Adrenal gland (tissue), 12 donors: ENCODE data around the gene B4GAT1. TPM values are rescaled to one million over a fixed set of nuclear protein-coding genes. Genes with fewer than 3 reads are reported as not detected.

ENCODE experiments used
- DNase-seq, 7 donors: peaks; one replicate each; pipeline ENCODE4 v3.0.0-alpha.2; 2019 to 2020
- H3K27ac ChIP-seq, 5 donors: fragments of 200-600 bp; sonication (generic) in 4 of 5; 1 replicate in 3 of 5; 2 replicates in 2 of 5; pipeline versions ENCODE4 v1.5.1 to v1.8.0; 2016 to 2020; ENCODE audit warnings: mild to moderate bottlenecking in 1 of 5
- H3K27me3 ChIP-seq: fragments of 200-600 bp; 2 replicates; pipeline ENCODE4 v1.8.0; 2021
- H3K36me3 ChIP-seq, 2 donors: fragments of 200-600 bp; replicated peaks in 1 of 2; 1 replicate in 1 of 2; 2 replicates in 1 of 2; pipeline versions ENCODE4 v1.5.1 to v1.8.0; 2018 to 2022
- H3K4me1 ChIP-seq, 2 donors: fragments of 200-600 bp; replicated peaks in 1 of 2; 1 replicate in 1 of 2; 2 replicates in 1 of 2; pipeline versions ENCODE4 v1.5.1 to v1.8.0; 2018 to 2021
- H3K4me3 ChIP-seq, 4 donors: fragments of 200-600 bp; sonication (generic) in 3 of 4; one replicate each; pipeline ENCODE4 v1.5.1; 2016 to 2018
- H3K9me3 ChIP-seq, 3 donors: fragments of 200-600 bp; sonication (generic) in 1 of 3; replicated peaks in 1 of 3; 1 replicate in 2 of 3; 2 replicates in 1 of 3; pipeline versions ENCODE4 v1.5.1 to v1.8.0; 2016 to 2021
- POLR2A ChIP-seq, 2 donors: fragments of 450-650 bp; IDR thresholded peaks; one replicate each; pipeline ENCODE4 v1.6.1; 2017; ENCODE audit warnings: antibody characterized with exemption in 2 of 2, mild to moderate bottlenecking in 2 of 2, moderate library complexity in 1 of 2
- WGBS, 4 donors: extraction: QIAGEN DNeasy Blood & Tissue Kit in 2 of 4; methylation state at CpG; one replicate each; pipeline versions ENCODE4 v1.1.5 to v1.1.7; 2013 to 2017; 5-methylcytosine and 5-hydroxymethylcytosine counted together
- intact Hi-C, 2 donors: fragments of 100-400 bp; cut with DNase I; formaldehyde crosslinking; loops; one replicate each; pipeline versions ENCODE4 v1.14.1 to v1.15.0; 2022 to 2023
- polyA plus RNA-seq, 3 donors: library from polyadenylated mRNA; stranded (reverse); fragments of 200-250 nt in 2 of 3; fragments of 350-450 nt in 1 of 3; fragmentation: Illumina TruSeq in 1 of 3; extraction: RNeasy Lipid Tissue Mini Kit (QIAGEN cat#74804) in 1 of 3; gene quantifications; one replicate each; pipeline ENCODE4 v1.2.3, GENCODE V29; 2013 to 2014
- total RNA-seq, 9 donors: library from RNA; depleted of rRNA in 4 of 9; stranded (reverse); fragments of >200 nt in 4 of 9; fragments of 120-200 nt in 1 of 9; fragmentation: NEBNext Ultra II Directional in 1 of 9; extraction: Animal tissue kit (Norgen Biotek cat#: 25700) in 1 of 9; gene quantifications; one replicate each; pipeline versions ENCODE4 v1.1.0 to v1.2.4, GENCODE V29; 2013 to 2023
- TF ChIP-seq, protein P1 (sequence below), 6 experiments: fragments of 450-650 bp in 4 of 6; fragments of 200-600 bp in 2 of 6; sonication (generic) in 1 of 6; IDR thresholded peaks; 1 replicate in 5 of 6; 2 replicates in 1 of 6; pipeline versions ENCODE4 v1.5.1 to v1.8.0; 2016 to 2021; ENCODE audit warnings: antibody characterized with exemption in 6 of 6, mild to moderate bottlenecking in 2 of 6, moderate library complexity in 1 of 6
- donor health status: healthy with polysubstance abuse.
- donor health status: Bipolar disorder and iron deficiency.
- donor health status: DM: yes; HTN: yes; CAD: no.
- donor health status: DM: no; HTN: no; CAD: no.
- donor health status: DM: no; HTN: no; CAD: no.
- donor health status: DM: yes; HTN: yes; CAD: no.

B4GAT1 gene
- total and polyA plus RNA-seq, 12 donors, result 20.8 to 115 (median 44.0) TPM

DNA sequence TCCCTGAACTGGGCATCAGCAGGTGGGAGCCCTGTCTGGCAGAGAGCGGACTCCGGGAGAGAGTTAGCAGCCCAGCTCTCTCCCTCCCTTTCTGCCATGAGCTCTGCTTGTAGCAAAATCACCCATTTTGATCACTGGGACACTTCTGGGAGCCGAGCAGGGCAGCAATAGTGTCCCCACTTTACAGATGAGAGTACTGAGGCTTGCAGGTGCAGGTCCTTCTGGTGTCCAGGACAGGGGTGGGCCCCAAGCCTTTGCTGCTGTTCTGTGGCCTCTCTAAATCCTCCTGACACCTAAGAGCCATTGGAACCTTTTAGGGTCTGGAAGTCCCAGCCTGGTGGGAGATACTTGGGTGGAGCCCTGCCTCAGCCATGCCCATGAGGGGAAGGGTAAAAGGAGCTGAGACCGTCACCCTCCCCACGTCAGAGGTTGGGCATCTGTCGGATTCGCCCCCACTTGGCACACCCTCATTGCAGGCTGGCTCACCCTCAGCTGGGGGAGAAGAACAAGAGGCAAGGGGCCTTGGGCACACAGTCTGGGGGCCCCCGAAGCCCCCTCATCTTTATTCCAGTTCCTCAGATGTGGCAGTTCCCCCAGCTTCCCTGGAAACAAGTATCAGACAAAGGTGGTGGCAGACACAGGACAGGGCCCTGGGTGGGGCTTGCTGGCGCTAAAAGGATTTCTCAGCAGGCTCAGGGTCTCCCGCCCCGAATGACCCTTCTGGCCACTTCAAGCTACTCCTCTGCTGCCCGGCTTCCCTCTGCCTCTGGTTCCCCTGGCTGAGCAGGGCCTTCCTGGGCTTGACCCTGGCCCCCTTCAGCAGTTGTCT is 15.7 kb downstream of the B4GAT1 start:
- no peaks in the 10 kb centered on the region for H3K27me3 ChIP-seq
- DNase-seq, result peak in 2 of 7 donors; percentile 8 to 9
- no peak overlapping the region for H3K4me3 ChIP-seq
- intact Hi-C loops, result no loop called here
- peaks cover 0 to 7% of the 10 kb centered on the region in 2 donors for H3K36me3 ChIP-seq
- H3K9me3 ChIP-seq, result no peaks in the 10 kb centered on the region
- no peak for TF ChIP-seq POLR2A (IDR thresholded peaks at IDR 0.05)
- TF ChIP-seq, protein P1, sequence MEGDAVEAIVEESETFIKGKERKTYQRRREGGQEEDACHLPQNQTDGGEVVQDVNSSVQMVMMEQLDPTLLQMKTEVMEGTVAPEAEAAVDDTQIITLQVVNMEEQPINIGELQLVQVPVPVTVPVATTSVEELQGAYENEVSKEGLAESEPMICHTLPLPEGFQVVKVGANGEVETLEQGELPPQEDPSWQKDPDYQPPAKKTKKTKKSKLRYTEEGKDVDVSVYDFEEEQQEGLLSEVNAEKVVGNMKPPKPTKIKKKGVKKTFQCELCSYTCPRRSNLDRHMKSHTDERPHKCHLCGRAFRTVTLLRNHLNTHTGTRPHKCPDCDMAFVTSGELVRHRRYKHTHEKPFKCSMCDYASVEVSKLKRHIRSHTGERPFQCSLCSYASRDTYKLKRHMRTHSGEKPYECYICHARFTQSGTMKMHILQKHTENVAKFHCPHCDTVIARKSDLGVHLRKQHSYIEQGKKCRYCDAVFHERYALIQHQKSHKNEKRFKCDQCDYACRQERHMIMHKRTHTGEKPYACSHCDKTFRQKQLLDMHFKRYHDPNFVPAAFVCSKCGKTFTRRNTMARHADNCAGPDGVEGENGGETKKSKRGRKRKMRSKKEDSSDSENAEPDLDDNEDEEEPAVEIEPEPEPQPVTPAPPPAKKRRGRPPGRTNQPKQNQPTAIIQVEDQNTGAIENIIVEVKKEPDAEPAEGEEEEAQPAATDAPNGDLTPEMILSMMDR (IDR thresholded peaks at IDR 0.05), result no peak
- peaks cover 10 to 33% of the 10 kb centered on the region in 2 donors for H3K4me1 ChIP-seq
- WGBS, 4 donors, result 90 to 93% (median 91%) methylated on average over 9 to 12 of the region's 12 CpGs
- H3K27ac ChIP-seq, result no peak overlapping the region

DNA sequence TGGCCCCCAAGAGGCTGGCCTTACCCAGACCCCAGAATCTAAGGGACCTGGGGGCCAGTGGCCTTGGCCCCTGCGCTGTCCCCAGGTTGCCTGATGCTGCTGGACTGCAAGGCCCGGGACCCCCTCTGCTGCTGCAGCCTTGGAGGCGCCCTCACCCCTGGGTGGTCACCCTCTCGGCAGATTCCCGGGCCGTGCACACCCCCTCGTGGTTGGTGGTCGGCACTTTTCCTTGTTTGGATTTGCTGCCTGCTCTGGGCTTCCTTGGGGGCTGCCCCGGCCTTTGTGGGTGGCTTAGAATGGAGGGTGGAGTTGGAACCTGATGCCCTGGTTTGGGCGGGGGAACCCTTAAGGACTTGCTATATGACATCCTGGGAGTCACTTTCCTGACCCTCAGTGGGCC is 16.5 kb downstream of the B4GAT1 start:
- WGBS, 4 donors, result 53 to 65% (median 63%) methylated on average over 5 to 10 of the region's 10 CpGs
- intact Hi-C loops, result no loop called here
- H3K27ac ChIP-seq, result no peak overlapping the region
- DNase-seq, result peak in 1 of 7 donors; percentile 5
- TF ChIP-seq POLR2A (IDR thresholded peaks at IDR 0.05), result no peak
- TF ChIP-seq, protein P1 (IDR thresholded peaks at IDR 0.05), result no peak
- no peaks in the 10 kb centered on the region for H3K9me3 ChIP-seq
- no peak overlapping the region for H3K4me3 ChIP-seq
- H3K27me3 ChIP-seq, result no peaks in the 10 kb centered on the region
- H3K4me1 ChIP-seq, result peaks cover 6 to 28% of the 10 kb centered on the region in 2 donors
- peaks cover 0 to 7% of the 10 kb centered on the region in 2 donors for H3K36me3 ChIP-seq

DNA sequence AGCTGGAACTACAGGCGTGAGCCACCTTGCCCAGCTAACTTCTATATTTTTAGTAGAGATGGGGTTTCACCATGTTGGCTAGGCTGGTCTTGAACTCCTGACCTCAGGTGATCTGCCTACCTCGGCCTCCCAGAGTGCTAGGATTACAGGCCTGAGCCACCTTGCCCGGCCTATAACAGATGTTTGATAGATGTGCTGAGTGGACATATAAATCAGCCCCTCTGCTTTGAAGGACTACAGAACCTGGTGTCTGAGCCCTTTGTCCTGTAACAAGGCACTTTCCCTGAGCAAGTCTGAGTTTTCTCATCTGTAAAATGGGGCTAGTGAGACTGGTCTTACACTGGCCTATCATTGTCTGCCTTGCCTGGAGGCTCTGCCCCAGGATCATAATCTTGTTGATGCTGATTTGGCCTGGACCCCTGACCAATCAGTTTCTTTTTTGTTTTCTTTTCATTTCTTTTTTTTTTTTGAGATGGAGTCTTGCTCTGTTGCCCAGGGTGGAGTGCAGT is 18.2 kb downstream of the B4GAT1 start:
- Histone ChIP-seq H3K9me3 (no peaks in the 10 kb centered on the region), H3K4me1 (peaks cover 0 to 17% of the 10 kb centered on the region in 2 donors), H3K27ac (peak overlapping the region in 2 of 5 donors; percentile 45 to 73), H3K36me3 (peaks cover 0 to 7% of the 10 kb centered on the region in 2 donors), H3K27me3 (no peaks in the 10 kb centered on the region), H3K4me3 (no peak overlapping the region)
- TF ChIP-seq POLR2A (IDR thresholded peaks at IDR 0.05), result no peak
- TF ChIP-seq, protein P1 (IDR thresholded peaks at IDR 0.05), result no peak
- DNase-seq, result no peak
- WGBS, 4 donors, result 75 to 88% (median 84%) methylated on average over 2 to 3 of the region's 3 CpGs
- intact Hi-C loops, result no loop called here

DNA sequence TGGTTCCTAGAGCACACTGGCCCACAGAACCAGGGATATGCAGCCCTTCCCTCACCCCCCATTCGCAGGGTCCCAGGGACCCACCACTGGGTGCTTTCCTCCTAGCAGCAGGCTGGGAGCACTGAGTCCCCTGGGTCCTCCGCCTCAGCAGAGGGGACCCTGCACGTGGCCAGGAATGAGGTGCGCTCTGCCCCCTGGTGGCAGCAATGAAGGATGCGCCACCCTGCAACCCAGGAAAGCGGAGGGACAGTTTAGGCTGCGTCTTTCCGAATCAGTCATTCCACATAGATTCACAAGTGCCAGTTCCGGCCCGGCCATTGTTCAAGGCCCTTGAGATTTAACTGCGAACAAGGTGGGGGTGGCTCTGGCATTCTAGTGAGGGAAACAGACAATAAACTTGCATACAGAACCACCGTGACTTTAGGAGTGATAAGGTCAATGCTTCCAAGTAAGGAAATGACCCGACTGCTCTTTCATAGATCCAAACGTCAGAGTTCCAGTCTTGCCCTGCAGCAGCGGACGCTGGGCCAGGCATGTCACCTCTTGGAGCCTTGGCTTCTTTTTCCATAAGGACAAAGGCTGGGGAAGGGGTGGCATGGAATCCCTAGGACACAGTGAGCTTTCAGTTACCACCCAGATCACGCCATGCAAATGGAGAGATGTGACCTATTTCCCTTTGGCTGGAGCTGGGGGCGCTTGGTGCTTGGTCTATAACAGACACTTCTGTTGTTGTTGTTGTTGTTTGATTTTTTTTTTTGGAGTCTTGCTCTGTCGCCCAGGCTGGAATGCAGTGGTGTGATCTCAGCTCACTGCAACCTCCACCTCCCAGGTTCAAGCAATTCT is 18.9 kb downstream of the B4GAT1 start:
- Histone ChIP-seq H3K27me3 (no peaks in the 10 kb centered on the region), H3K4me1 (peaks cover 0 to 17% of the 10 kb centered on the region in 2 donors), H3K4me3 (no peak overlapping the region), H3K36me3 (peaks cover 0 to 7% of the 10 kb centered on the region in 2 donors), H3K27ac (peak overlapping the region in 2 of 5 donors; percentile 45 to 73), H3K9me3 (no peaks in the 10 kb centered on the region)
- DNase-seq, result peak; percentile 70 to 91 (median 81)
- intact Hi-C loops, result no loop called here
- TF ChIP-seq, protein P1 (IDR thresholded peaks at IDR 0.05), result peak; percentile 95 to 99 (median 98)
- no peak for TF ChIP-seq POLR2A (IDR thresholded peaks at IDR 0.05)
- 11 to 16% (median 12%) methylated on average over 14 to 19 of the region's 19 CpGs for WGBS, 4 donors
